Keratinocyte (primary cell): ENCODE data around the gene AATF. TPM values are rescaled to one million over a fixed set of nuclear protein-coding genes. Genes with fewer than 3 reads are reported as not detected.

Source experiments
- DNase-seq: peaks from one replicate; pipeline ENCODE4 v3.0.0-alpha.2; 2011; ENCODE audit warnings: low read depth, missing footprints, low spot score
- FAIRE-seq: peaks from 2 replicates; lab custom pipeline; 2011; peaks lifted over from hg19 to GRCh38; lab: Jason Lieb, UNC
- H2AFZ ChIP-seq: 2 replicates; pipeline ENCODE4 v1.6.0; 2012; ENCODE audit warnings: low read length, control low read depth, inconsistent platforms; ENCODE audit not compliant: control insufficient read depth
- H3K27ac ChIP-seq: 2 replicates; pipeline ENCODE4 v1.5.1; 2011; ENCODE audit warnings: low read length; ENCODE audit not compliant: control insufficient read depth, insufficient read depth
- H3K27me3 ChIP-seq: 3 replicates; pipeline ENCODE4 v1.6.0; 2011; ENCODE audit warnings: low read length; ENCODE audit not compliant: control insufficient read depth, insufficient read depth; ENCODE audit errors: extremely low read depth
- H3K36me3 ChIP-seq, 2 experiments: 2 replicates in 1 of 2; 3 replicates in 1 of 2; pipeline ENCODE4 v1.5.1; 2011; ENCODE audit warnings: low read length in 2 of 2, mild to moderate bottlenecking in 1 of 2; ENCODE audit not compliant: control insufficient read depth in 2 of 2, insufficient read depth in 2 of 2; ENCODE audit errors: extremely low read depth in 1 of 2
- H3K4me1 ChIP-seq: 3 replicates; pipeline ENCODE4 v1.5.1; 2011; ENCODE audit warnings: low read length; ENCODE audit not compliant: control insufficient read depth, insufficient read depth; ENCODE audit errors: extremely low read depth
- H3K4me2 ChIP-seq: 3 replicates; pipeline ENCODE4 v1.6.0; 2011; ENCODE audit warnings: low read depth, low read length; ENCODE audit not compliant: control insufficient read depth, insufficient read depth; ENCODE audit errors: extremely low read depth
- H3K4me3 ChIP-seq, 3 experiments: fragments of 200-600 bp in 1 of 3; sonication (generic) in 1 of 3; 2 replicates in 2 of 3; 3 replicates in 1 of 3; pipeline ENCODE4 v1.5.1; 2011 to 2016; ENCODE audit warnings: low read length in 3 of 3, mild to moderate bottlenecking in 3 of 3, control low read depth in 2 of 3, inconsistent platforms in 1 of 3, low read depth in 1 of 3, mixed read lengths in 1 of 3, mixed run types in 1 of 3, moderate library complexity in 1 of 3; ENCODE audit not compliant: control insufficient read depth in 2 of 3, insufficient read depth in 2 of 3; ENCODE audit errors: extremely low read depth in 1 of 3
- H3K79me2 ChIP-seq: 2 replicates; pipeline ENCODE4 v1.6.0; 2012; ENCODE audit warnings: low read length; ENCODE audit not compliant: control insufficient read depth, insufficient read depth
- H3K9ac ChIP-seq: 3 replicates; pipeline ENCODE4 v1.6.0; 2011; ENCODE audit warnings: low read length; ENCODE audit not compliant: control insufficient read depth, insufficient read depth; ENCODE audit errors: extremely low read depth
- H3K9me1 ChIP-seq: 3 replicates; pipeline ENCODE4 v1.6.0; 2011; ENCODE audit warnings: low read length; ENCODE audit not compliant: control insufficient read depth, insufficient read depth; ENCODE audit errors: extremely low read depth
- H3K9me3 ChIP-seq: 2 replicates; pipeline ENCODE4 v1.5.1; 2012; ENCODE audit warnings: low read depth, low read length; ENCODE audit not compliant: control insufficient read depth
- H4K20me1 ChIP-seq: 3 replicates; pipeline ENCODE4 v1.6.0; 2011; ENCODE audit warnings: low read length; ENCODE audit not compliant: control insufficient read depth, insufficient read depth; ENCODE audit errors: extremely low read depth
- CTCF ChIP-seq, 3 experiments: IDR thresholded peaks in 1 of 3; conservative IDR thresholded peaks in 1 of 3; optimal IDR thresholded peaks in 1 of 3; 2 replicates in 2 of 3; 3 replicates in 1 of 3; pipeline versions ENCODE3 to v1.5.1; 2011; ENCODE audit warnings: low read length in 3 of 3, mild to moderate bottlenecking in 3 of 3, moderate library complexity in 2 of 3, control low read depth in 1 of 3, inconsistent platforms in 1 of 3; ENCODE audit not compliant: insufficient read depth in 2 of 3; ENCODE audit errors: extremely low read depth in 1 of 3
- EZH2 ChIP-seq: IDR thresholded peaks from one replicate; pipeline ENCODE4 v1.6.1; 2012; ENCODE audit warnings: inconsistent platforms, mild to moderate bottlenecking, low read length, moderate library complexity
- dilution Hi-C: fragments of 300-500 bp; cut with MboI; formaldehyde crosslinking; loops from one replicate; pipeline ENCODE4 v1.7.0; 2020; ENCODE audit warnings: low sequenced_read_pairs; ENCODE audit not compliant: extremely low pct_ligation_motif_present
- polyA plus RNA-seq, 5 experiments: library from polyadenylated mRNA; depleted of rRNA in 3 of 5; stranded (reverse) in 3 of 5; stranded (forward) in 1 of 5; unstranded in 1 of 5; fragments of >200 nt; gene quantifications; 1 replicate in 1 of 5; 2 replicates in 3 of 5; 3 replicates in 1 of 5; pipeline versions ENCODE4 v1.2.1 to v1.2.3, GENCODE V29; 2011 to 2012; ENCODE audit warnings: missing spikeins in 2 of 5, low read depth in 1 of 5, low replicate concordance in 1 of 5

Gene AATF
- polyA plus RNA-seq, 1 donor (not counting 4 experiments of a cell fraction or from before 2014, with no cell fraction given): 30.4 TPM

- no peak overlapping the region for H3K27ac ChIP-seq
- H3K4me2 ChIP-seq: no peak overlapping the region
- DNase-seq (no peak), FAIRE-seq (no peak)
- no peak overlapping the region for H3K4me3 ChIP-seq
- no peak overlapping the region for H2AFZ ChIP-seq
- H3K9me1 ChIP-seq: no peaks in the 10 kb centered on the region
- no peaks in the 10 kb centered on the region for H4K20me1 ChIP-seq
- no peaks in the 10 kb centered on the region for H3K27me3 ChIP-seq
- no peaks in the 10 kb centered on the region for H3K79me2 ChIP-seq
- no peak overlapping the region for H3K9ac ChIP-seq
- no peaks in the 10 kb centered on the region for H3K4me1 ChIP-seq
- peaks cover 10 to 18% of the 10 kb centered on the region in 2 experiments for H3K36me3 ChIP-seq
- TF ChIP-seq CTCF (optimal IDR thresholded peaks at IDR 0.05 in 1 of 3, IDR thresholded peaks at IDR 0.05 in 1 of 3, conservative IDR thresholded peaks at IDR 0.05 in 1 of 3; ENCODE audit: extremely low read depth in 1 of 3, insufficient read depth in 2 of 3, low read length in 3 of 3) (no peak), EZH2 (no peak)
- dilution Hi-C loops: no loop called here
- H3K9me3 ChIP-seq: no peaks in the 10 kb centered on the region
These were observed 50.7 kb downstream of the AATF start for GRCh38 chr17:36999471-36999870.

GRCh38 chr17:37016780-37017179, 68.0 kb downstream of the AATF start:
- H3K9ac ChIP-seq: no peak overlapping the region
- H3K4me2 ChIP-seq: no peak overlapping the region
- H3K27ac ChIP-seq: no peak overlapping the region
- no peak overlapping the region for H2AFZ ChIP-seq
- H3K79me2 ChIP-seq: peaks cover 4% of the 10 kb centered on the region
- TF ChIP-seq CTCF (optimal IDR thresholded peaks at IDR 0.05 in 1 of 3, IDR thresholded peaks at IDR 0.05 in 1 of 3, conservative IDR thresholded peaks at IDR 0.05 in 1 of 3; ENCODE audit: extremely low read depth in 1 of 3, insufficient read depth in 2 of 3, low read length in 3 of 3): no peak
- no peak for TF ChIP-seq EZH2
- H3K27me3 ChIP-seq: no peaks in the 10 kb centered on the region
- peaks cover 5% of the 10 kb centered on the region for H4K20me1 ChIP-seq
- H3K4me3 ChIP-seq: no peak overlapping the region
- peaks cover 0 to 4% of the 10 kb centered on the region in 2 experiments for H3K36me3 ChIP-seq
- H3K4me1 ChIP-seq: no peaks in the 10 kb centered on the region
- no peaks in the 10 kb centered on the region for H3K9me1 ChIP-seq
- dilution Hi-C loops: no loop called here
- H3K9me3 ChIP-seq: no peaks in the 10 kb centered on the region
- FAIRE-seq: no peak
- DNase-seq: no peak
